Measurements from ENCODE around the gene HCFC1R1. TPM values are rescaled to one million over a fixed set of nuclear protein-coding genes. Genes with fewer than 3 reads are reported as not detected.
A peak's percentile ranks its signal among the peaks of the same experiment; 100 is the strongest.

HCFC1R1 gene
- total RNA-seq, 1 experiment from 2014 or later, result 60.0 TPM

DNA sequence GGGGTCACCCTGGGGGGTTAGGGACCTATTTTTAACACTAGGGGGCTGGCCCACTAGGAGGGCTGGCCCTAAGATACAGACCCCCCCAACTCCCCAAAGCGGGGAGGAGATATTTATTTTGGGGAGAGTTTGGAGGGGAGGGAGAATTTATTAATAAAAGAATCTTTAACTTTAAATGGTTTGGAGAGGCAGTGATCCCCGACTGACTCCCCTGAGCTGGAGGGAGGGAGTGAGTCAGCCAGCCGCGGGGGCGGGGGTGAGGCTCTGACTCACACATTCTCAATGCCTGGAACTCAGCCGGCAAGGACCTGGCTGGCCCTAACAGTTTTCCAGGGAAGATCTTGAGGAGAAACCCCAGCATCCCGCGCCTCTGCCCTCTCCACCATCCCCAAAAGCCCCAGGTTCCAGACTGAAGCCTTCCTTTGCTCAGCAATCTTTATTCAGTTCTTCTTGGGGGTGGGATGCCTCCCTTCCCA is 1.5 kb downstream of the HCFC1R1 start:
- Histone ChIP-seq H3K36me3 (ENCODE audit: control insufficient read depth in 1 of 2, insufficient read depth in 2 of 2, low read length in 2 of 2) (peaks cover 8 to 30% of the 10 kb centered on the region in 2 experiments; a peak in 2 of 4 replicates), H4K20me1 (ENCODE audit: insufficient read depth) (no peaks in the 10 kb centered on the region), H3K79me2 (ENCODE audit: insufficient read depth, low read length) (peaks cover 26% of the 10 kb centered on the region; the same call in 1 of the 2 replicates), H3K9me3 (ENCODE audit: control insufficient read depth in 1 of 2, insufficient read depth in 1 of 2, low read depth in 1 of 2, low read length in 2 of 2) (no peaks in the 10 kb centered on the region), H3K27ac (ENCODE audit: low read depth, low read length) (peak overlapping the region; percentile 100), H2AFZ (ENCODE audit: low read depth, low read length, poor library complexity, severe bottlenecking) (no peak overlapping the region), H3K4me1 (ENCODE audit: control insufficient read depth in 1 of 2, insufficient read depth in 2 of 2, low read length in 2 of 2) (peaks cover 27 to 59% of the 10 kb centered on the region in 2 experiments), H3K9me2 (ENCODE audit: insufficient read depth) (no peaks in the 10 kb centered on the region), H3K27me3 (ENCODE audit: insufficient read depth, low read length) (no peaks in the 10 kb centered on the region), H3K9ac (ENCODE audit: low read length) (peak overlapping the region; percentile 99), H3K4me3 (replicated peaks in 1 of 2; ENCODE audit: low read depth in 1 of 2, low read length in 2 of 2) (peak overlapping the region; percentile 94 to 95), H3K4me2 (ENCODE audit: low read length) (peak overlapping the region; percentile 86)
- CTCF ChIA-PET, result interaction anchor here (1.7 to 6.1 kb wide), 4 partner anchors 9 to 39 kb away, joined by 5 to 39 read pairs (median 13); no protein-coding TSS in a partner anchor
- intact Hi-C loops (cut with micrococcal nuclease), result loop anchor here (5.0 kb wide), 2 partner anchors 40 to 865 kb away; partner anchors contain the start of genes PKMYT1 and TRAF7
- TF ChIP-seq YY1 (IDR thresholded peaks at IDR 0.05; ENCODE audit: extremely low read depth, insufficient replicate concordance, low read depth, low read length) (no peak), EZH2 (IDR thresholded peaks at IDR 0.05) (no peak), ZNF274 (IDR thresholded peaks at IDR 0.05; ENCODE audit: low read depth, low read length) (no peak), EGR1 (IDR thresholded peaks at IDR 0.05; ENCODE audit: low read depth) (no peak), RAD21 (IDR thresholded peaks at IDR 0.05; ENCODE audit: low read depth) (no peak), POLR2AphosphoS5 (IDR thresholded peaks at IDR 0.05; ENCODE audit: low read depth, low read length) (peak; percentile 63), ELF1 (IDR thresholded peaks at IDR 0.05; ENCODE audit: borderline replicate concordance, low read depth) (no peak), CBX3 (IDR thresholded peaks at IDR 0.05; ENCODE audit: low read depth) (no peak), SIN3A (IDR thresholded peaks at IDR 0.05; ENCODE audit: low read depth) (no peak), SP1 (IDR thresholded peaks at IDR 0.05; ENCODE audit: low read depth) (no peak), SRF (IDR thresholded peaks at IDR 0.05; ENCODE audit: low read depth) (no peak), TCF7L2 (IDR thresholded peaks at IDR 0.05; ENCODE audit: borderline replicate concordance, extremely low read depth, insufficient read depth, insufficient read length) (no peak), CEBPB (IDR thresholded peaks at IDR 0.05; ENCODE audit: low read depth) (no peak), EZH2phosphoT487 (IDR thresholded peaks at IDR 0.05; ENCODE audit: borderline replicate concordance) (no peak)
- TF ChIP-seq, protein P1, sequence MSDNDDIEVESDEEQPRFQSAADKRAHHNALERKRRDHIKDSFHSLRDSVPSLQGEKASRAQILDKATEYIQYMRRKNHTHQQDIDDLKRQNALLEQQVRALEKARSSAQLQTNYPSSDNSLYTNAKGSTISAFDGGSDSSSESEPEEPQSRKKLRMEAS (IDR thresholded peaks at IDR 0.05), result no peak
- TF ChIP-seq, protein P2, sequence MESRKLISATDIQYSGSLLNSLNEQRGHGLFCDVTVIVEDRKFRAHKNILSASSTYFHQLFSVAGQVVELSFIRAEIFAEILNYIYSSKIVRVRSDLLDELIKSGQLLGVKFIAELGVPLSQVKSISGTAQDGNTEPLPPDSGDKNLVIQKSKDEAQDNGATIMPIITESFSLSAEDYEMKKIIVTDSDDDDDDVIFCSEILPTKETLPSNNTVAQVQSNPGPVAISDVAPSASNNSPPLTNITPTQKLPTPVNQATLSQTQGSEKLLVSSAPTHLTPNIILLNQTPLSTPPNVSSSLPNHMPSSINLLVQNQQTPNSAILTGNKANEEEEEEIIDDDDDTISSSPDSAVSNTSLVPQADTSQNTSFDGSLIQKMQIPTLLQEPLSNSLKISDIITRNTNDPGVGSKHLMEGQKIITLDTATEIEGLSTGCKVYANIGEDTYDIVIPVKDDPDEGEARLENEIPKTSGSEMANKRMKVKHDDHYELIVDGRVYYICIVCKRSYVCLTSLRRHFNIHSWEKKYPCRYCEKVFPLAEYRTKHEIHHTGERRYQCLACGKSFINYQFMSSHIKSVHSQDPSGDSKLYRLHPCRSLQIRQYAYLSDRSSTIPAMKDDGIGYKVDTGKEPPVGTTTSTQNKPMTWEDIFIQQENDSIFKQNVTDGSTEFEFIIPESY (IDR thresholded peaks at IDR 0.05; ENCODE audit: extremely low read depth, insufficient replicate concordance, low read length), result peak; percentile 11
- TF ChIP-seq, protein P3, sequence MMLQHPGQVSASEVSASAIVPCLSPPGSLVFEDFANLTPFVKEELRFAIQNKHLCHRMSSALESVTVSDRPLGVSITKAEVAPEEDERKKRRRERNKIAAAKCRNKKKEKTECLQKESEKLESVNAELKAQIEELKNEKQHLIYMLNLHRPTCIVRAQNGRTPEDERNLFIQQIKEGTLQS (IDR thresholded peaks at IDR 0.05), result no peak
- ATAC-seq, result peak; percentile 20
- POLR2A ChIA-PET, result interaction anchor here (1.3 to 8.2 kb wide), 12 partner anchors 8 to 867 kb away, joined by 4 to 188 read pairs (median 6); partner anchors contain the start of genes KREMEN2, PAQR4 and TRAF7
- no TSS peak for BruUV-seq (replicated peaks)
- peak; percentile 82 for DNase-seq (ENCODE audit: low read depth, low spot score)
- RAD21 ChIA-PET (ENCODE audit: low non-redundant PET in 1 of 2, low total read pairs in 2 of 2, uncharacterized antibody in 2 of 2, unreplicated experiment in 2 of 2), result no interaction called here

Data from HCT116 (cell line).